IPS DF 6.9 (cell line): Measurements from ENCODE around the gene NDUFA7.

Source experiments
- DNase-seq: peaks from one replicate; pipeline ENCODE4 v3.0.0-alpha.2; 2013; ENCODE audit warnings: low read depth, low spot score
- H3K27ac ChIP-seq: one replicate; pipeline ENCODE4 v1.5.1; 2013; ENCODE audit warnings: low read length, control low read depth
- H3K27me3 ChIP-seq: 2 replicates; pipeline ENCODE4 v1.6.1; 2013; ENCODE audit warnings: mild to moderate bottlenecking, low read length; ENCODE audit not compliant: control insufficient read depth, insufficient read depth
- H3K36me3 ChIP-seq: 2 replicates; pipeline ENCODE4 v1.6.1; 2013; ENCODE audit warnings: low read length; ENCODE audit not compliant: control insufficient read depth, insufficient read depth
- H3K4me1 ChIP-seq: 2 replicates; pipeline ENCODE4 v1.6.1; 2013; ENCODE audit warnings: low read length; ENCODE audit not compliant: control insufficient read depth, insufficient read depth
- H3K4me3 ChIP-seq: 2 replicates; pipeline ENCODE4 v1.5.1; 2013; ENCODE audit warnings: mild to moderate bottlenecking, low read length
- H3K9me3 ChIP-seq: 2 replicates; pipeline ENCODE4 v1.6.1; 2013; ENCODE audit warnings: low read length, inconsistent platforms; ENCODE audit not compliant: control insufficient read depth, insufficient read depth
- WGBS: extraction: QIAGEN DNeasy Blood & Tissue Kit; methylation state at CpG from one replicate; pipeline ENCODE4 v1.1.7; 2013; ENCODE audit warnings: mixed read lengths, missing lambda C conversion rate; ENCODE audit not compliant: insufficient read length, insufficient coverage; 5-methylcytosine and 5-hydroxymethylcytosine counted together

NDUFA7 gene

DNA sequence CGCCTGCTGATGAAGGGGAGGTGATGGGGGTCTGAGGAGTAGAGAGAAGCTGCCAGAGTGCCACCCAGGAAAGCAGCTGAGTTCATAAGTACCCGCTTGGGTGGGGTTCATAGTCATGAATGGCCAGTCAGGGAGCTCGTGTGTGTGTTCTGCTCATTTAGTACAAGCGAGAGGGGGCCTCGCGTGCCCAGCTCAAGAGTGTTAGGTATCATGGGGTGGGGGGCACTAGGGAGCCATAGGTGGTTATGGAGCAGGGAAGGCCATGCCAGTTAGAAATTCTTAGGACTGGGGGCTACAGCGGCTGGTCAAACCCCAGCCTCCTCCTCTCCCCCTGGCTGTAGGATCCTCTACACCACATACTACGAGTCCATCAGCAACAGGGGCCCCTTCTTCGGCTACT, 59.8 kb downstream of the NDUFA7 start:
- H3K27ac ChIP-seq: no peak overlapping the region
- H3K4me3 ChIP-seq: no peak overlapping the region
- H3K36me3 ChIP-seq: peaks cover 6% of the 10 kb centered on the region
- WGBS: no CpG with 5 or more reads among the region's 9 CpGs
- H3K9me3 ChIP-seq: no peaks in the 10 kb centered on the region
- H3K4me1 ChIP-seq: peaks cover 3% of the 10 kb centered on the region; the same call in 1 of the 2 replicates
- no peak for DNase-seq
- no peaks in the 10 kb centered on the region for H3K27me3 ChIP-seq
